Fibroblast of pulmonary artery (primary cell): ENCODE data around the gene PRMT6.

Experiments used
- DNase-seq: peaks from one replicate; pipeline ENCODE4 v3.0.0-alpha.2; 2010; ENCODE audit warnings: low read depth
- H3K4me3 ChIP-seq: replicated peaks from 2 replicates; pipeline ENCODE4 v1.5.1; 2011; ENCODE audit warnings: low read depth, mild to moderate bottlenecking, control low read depth, low read length, moderate library complexity
- CTCF ChIP-seq: IDR thresholded peaks from 2 replicates; pipeline ENCODE4 v1.5.1; 2011; ENCODE audit warnings: mild to moderate bottlenecking, control low read depth, low read length, inconsistent platforms; ENCODE audit errors: missing control alignments

PRMT6 gene

GRCh38 chr1:107098961-107099360 is 42.5 kb downstream of the PRMT6 start:
- DNase-seq: no peak
- H3K4me3 ChIP-seq: no peak overlapping the region
- no peak for TF ChIP-seq CTCF

GRCh38 chr1:107100331-107100984 is 44.0 kb downstream of the PRMT6 start:
- TF ChIP-seq CTCF: no peak
- DNase-seq: no peak
- H3K4me3 ChIP-seq: no peak overlapping the region

- DNase-seq: no peak
- no peak for TF ChIP-seq CTCF
- no peak overlapping the region for H3K4me3 ChIP-seq
Measured at GRCh38 chr1:107105914-107106313, 49.4 kb downstream of the PRMT6 start.
